ENCODE results near the gene EFNA3. TPM values are rescaled to one million over a fixed set of nuclear protein-coding genes. Genes with fewer than 3 reads are reported as not detected.

EFNA3 gene
- total and polyA plus RNA-seq, 9 of the 15 experiments (the other 6 are each of a cell fraction or from before 2014, with no cell fraction given) = 0.59 to 7.9 (median 4.7) TPM

DNA sequence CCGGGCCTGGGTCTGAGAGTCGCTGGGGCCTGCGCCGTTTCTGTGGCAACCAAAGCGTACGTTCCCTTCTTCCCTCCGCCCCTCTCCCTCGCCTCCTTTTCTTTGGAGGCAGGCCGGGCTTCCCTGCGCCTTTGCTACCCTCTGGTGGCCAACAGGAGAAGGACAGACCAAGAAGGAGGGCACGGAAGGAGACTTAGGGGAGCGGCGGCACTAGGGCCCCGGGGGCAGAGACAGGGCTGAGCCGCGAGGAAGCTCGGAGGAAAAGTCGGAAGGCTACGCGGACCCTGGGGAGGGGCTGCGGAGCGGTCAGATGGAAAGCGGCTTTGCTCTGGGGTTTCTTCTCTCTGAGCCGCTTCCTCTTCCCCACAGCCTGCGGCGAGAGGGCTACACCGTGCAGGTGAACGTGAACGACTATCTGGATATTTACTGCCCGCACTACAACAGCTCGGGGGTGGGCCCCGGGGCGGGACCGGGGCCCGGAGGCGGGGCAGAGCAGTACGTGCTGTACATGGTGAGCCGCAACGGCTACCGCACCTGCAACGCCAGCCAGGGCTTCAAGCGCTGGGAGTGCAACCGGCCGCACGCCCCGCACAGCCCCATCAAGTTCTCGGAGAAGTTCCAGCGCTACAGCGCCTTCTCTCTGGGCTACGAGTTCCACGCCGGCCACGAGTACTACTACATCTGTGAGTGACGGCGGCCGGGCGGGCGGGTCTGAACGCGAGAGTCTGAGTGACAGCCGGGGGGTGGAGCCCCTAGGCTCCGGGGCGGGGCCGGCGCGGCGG is 6.3 kb downstream of the EFNA3 start (continued):
- TF ChIP-seq ZBTB11 (CRISPR knock-in tag; IDR thresholded peaks at IDR 0.05) (no peak), CHD1 (IDR thresholded peaks at IDR 0.05; ENCODE audit: low read length) (no peak), TCF15 (CRISPR knock-in tag; IDR thresholded peaks at IDR 0.05) (no peak), TBP (optimal IDR thresholded peaks at IDR 0.05; ENCODE audit: low read depth, low read length) (peak; percentile 28), CC2D1A (IDR thresholded peaks at IDR 0.05) (peak; percentile 95), ZNF146 (CRISPR knock-in tag; IDR thresholded peaks at IDR 0.05; ENCODE audit: unreplicated experiment) (no peak), KLF6 (CRISPR knock-in tag; IDR thresholded peaks at IDR 0.05; ENCODE audit: borderline replicate concordance) (no peak; the same call in 1 of the 2 replicates), NCOR1 (IDR thresholded peaks at IDR 0.05) (no peak), CHD4 (IDR thresholded peaks at IDR 0.05; ENCODE audit: insufficient read depth, insufficient replicate concordance, low read depth, low read length, poor library complexity, severe bottlenecking) (no peak), ZNF778 (CRISPR knock-in tag; IDR thresholded peaks at IDR 0.05) (no peak), EWSR1 (IDR thresholded peaks at IDR 0.05; ENCODE audit: borderline replicate concordance, low read depth, partially characterized antibody) (no peak), ZNF280A (IDR thresholded peaks at IDR 0.05; ENCODE audit: low read depth, partially characterized antibody) (no peak), ATF7 (IDR thresholded peaks at IDR 0.05) (peak; percentile 80), SMAD1 (IDR thresholded peaks at IDR 0.05; ENCODE audit: low read depth, low read length, partially characterized antibody) (no peak), SIRT6 (IDR thresholded peaks at IDR 0.05; ENCODE audit: low read depth, low read length) (no peak), ZNF436 (CRISPR knock-in tag; IDR thresholded peaks at IDR 0.05) (no peak), ZNF175 (CRISPR knock-in tag; IDR thresholded peaks at IDR 0.05; ENCODE audit: low read depth) (no peak), ZSCAN29 (IDR thresholded peaks at IDR 0.05) (peak; percentile 96), POLR2AphosphoS2 (IDR thresholded peaks at IDR 0.05; ENCODE audit: low read length) (no peak), ZNF707 (CRISPR knock-in tag; conservative IDR thresholded peaks at IDR 0.05) (no peak)
- TF ChIP-seq, protein P1, sequence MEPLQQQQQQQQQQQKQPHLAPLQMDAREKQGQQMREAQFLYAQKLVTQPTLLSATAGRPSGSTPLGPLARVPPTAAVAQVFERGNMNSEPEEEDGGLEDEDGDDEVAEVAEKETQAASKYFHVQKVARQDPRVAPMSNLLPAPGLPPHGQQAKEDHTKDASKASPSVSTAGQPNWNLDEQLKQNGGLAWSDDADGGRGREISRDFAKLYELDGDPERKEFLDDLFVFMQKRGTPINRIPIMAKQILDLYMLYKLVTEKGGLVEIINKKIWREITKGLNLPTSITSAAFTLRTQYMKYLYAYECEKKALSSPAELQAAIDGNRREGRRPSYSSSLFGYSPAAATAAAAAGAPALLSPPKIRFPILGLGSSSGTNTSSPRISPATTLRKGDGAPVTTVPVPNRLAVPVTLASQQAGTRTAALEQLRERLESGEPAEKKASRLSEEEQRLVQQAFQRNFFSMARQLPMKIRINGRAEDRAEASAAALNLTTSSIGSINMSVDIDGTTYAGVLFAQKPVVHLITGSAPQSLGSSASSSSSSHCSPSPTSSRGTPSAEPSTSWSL (CRISPR knock-in tag; IDR thresholded peaks at IDR 0.05; ENCODE audit: borderline replicate concordance) = no peak
